Activated B cell treated with CpG ODN at 0.5 μM for 24 hours (primary cell): ENCODE data around the gene DYNC1LI1. TPM values are rescaled to one million over a fixed set of nuclear protein-coding genes. Genes with fewer than 3 reads are reported as not detected.
A peak's percentile ranks its signal among the peaks of the same experiment; 100 is the strongest.

Experiments used
- ATAC-seq: fragments of 200-7000 bp; cut with Tn5 transposase; one replicate; pipeline ENCODE4 v1.10.0; 2021; ENCODE audit warnings: low read depth, mild to moderate bottlenecking, moderate library complexity
- CTCF ChIA-PET: fragments of 350-600 bp; sonication (Branson Sonifier 250); formaldehyde crosslinking; loops from one replicate; lab custom pipeline; 2021; ENCODE audit warnings: antibody characterized with exemption; lab: Charles Lee
- POLR2A ChIA-PET: fragments of 350-600 bp; sonication (Branson Sonifier 250); formaldehyde crosslinking; loops from one replicate; lab custom pipeline; 2021; ENCODE audit warnings: antibody characterized with exemption; lab: Charles Lee
- DNase-seq: peaks from one replicate; pipeline ENCODE4 v3.0.0; 2022
- H3K27ac Mint-ChIP-seq: one replicate; pipeline ENCODE4 v1.8.0; 2020; ENCODE audit warnings: mixed read lengths
- H3K27me3 Mint-ChIP-seq: one replicate; pipeline ENCODE4 v1.8.0; 2021; ENCODE audit warnings: mixed read lengths
- H3K36me3 Mint-ChIP-seq: one replicate; pipeline ENCODE4 v1.8.0; 2021; ENCODE audit warnings: low read depth, mixed read lengths
- H3K4me1 Mint-ChIP-seq: one replicate; pipeline ENCODE4 v1.8.0; 2021; ENCODE audit warnings: mixed read lengths
- H3K4me3 Mint-ChIP-seq: one replicate; pipeline ENCODE4 v1.8.0; 2020; ENCODE audit warnings: mild to moderate bottlenecking, mixed read lengths
- H3K9me3 Mint-ChIP-seq: one replicate; pipeline ENCODE4 v1.8.0; 2020; ENCODE audit warnings: mixed read lengths
- intact Hi-C: fragments of 100-400 bp; cut with micrococcal nuclease; formaldehyde crosslinking; loops from one replicate; pipeline ENCODE4 v1.15.1; 2024
- total RNA-seq: library from RNA; stranded (reverse); gene quantifications from 2 replicates; pipeline ENCODE4 v1.2.3, GENCODE V29; 2022
- TF ChIP-seq, protein P1 (sequence below): fragments of 200-600 bp; IDR thresholded peaks from one replicate; pipeline ENCODE4 v1.8.0; 2022; ENCODE audit warnings: antibody characterized with exemption, mild to moderate bottlenecking

The DYNC1LI1 gene
- total RNA-seq, 1 donor from 2014 or later = 38.8 TPM

DNA sequence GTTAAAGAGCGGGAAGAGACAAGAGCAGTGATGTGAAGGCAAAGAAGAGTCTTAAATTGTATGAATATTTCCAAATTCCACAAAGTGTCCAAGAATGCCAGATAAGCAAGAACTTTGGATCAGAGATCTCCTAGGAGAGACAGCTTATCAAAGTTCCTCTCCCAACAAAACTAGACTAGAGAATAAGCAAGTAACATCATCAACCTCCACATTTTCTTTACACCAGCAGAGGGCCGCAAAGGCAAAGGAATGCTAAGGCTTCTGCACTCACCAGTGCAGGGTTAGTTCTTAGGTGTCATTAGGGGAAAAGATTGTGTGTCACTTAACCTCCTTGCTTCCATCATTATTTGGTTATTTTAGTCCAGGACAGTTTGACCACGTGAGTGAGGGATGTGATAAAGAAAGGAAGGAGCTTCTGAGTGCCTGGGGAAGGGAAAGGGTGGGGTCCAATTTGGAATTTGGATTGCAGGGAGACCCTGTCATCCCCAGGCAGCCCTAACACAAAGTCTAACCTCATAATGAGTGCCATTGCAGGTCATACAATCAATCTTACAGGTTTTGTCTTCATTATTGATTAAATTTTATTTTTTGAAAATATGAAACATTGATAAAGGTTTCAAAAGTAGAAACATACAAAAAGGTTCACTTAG is 60.5 kb downstream of the DYNC1LI1 start:
- intact Hi-C loops = loop anchor here (1.0 to 10.0 kb wide), 8 partner anchors 79 to 865 kb away; partner anchors contain the start of genes GLB1 and TMPPE
- POLR2A ChIA-PET = interaction anchor here (0.6 to 1.3 kb wide), 3 partner anchors 9 to 155 kb away, joined by 3 read pairs; no protein-coding TSS in a partner anchor
- TF ChIP-seq, protein P1, sequence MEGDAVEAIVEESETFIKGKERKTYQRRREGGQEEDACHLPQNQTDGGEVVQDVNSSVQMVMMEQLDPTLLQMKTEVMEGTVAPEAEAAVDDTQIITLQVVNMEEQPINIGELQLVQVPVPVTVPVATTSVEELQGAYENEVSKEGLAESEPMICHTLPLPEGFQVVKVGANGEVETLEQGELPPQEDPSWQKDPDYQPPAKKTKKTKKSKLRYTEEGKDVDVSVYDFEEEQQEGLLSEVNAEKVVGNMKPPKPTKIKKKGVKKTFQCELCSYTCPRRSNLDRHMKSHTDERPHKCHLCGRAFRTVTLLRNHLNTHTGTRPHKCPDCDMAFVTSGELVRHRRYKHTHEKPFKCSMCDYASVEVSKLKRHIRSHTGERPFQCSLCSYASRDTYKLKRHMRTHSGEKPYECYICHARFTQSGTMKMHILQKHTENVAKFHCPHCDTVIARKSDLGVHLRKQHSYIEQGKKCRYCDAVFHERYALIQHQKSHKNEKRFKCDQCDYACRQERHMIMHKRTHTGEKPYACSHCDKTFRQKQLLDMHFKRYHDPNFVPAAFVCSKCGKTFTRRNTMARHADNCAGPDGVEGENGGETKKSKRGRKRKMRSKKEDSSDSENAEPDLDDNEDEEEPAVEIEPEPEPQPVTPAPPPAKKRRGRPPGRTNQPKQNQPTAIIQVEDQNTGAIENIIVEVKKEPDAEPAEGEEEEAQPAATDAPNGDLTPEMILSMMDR = peak; percentile 42
- no peak for DNase-seq
- no peaks in the 10 kb centered on the region for H3K27me3 Mint-ChIP-seq
- H3K36me3 Mint-ChIP-seq = no peaks in the 10 kb centered on the region
- no peak overlapping the region for H3K4me3 Mint-ChIP-seq
- ATAC-seq = peak; percentile 96
- peak overlapping the region; percentile 47 for H3K27ac Mint-ChIP-seq
- H3K4me1 Mint-ChIP-seq = peaks cover 5% of the 10 kb centered on the region
- H3K9me3 Mint-ChIP-seq = no peaks in the 10 kb centered on the region
- CTCF ChIA-PET = interaction anchor here (0.5 to 2.5 kb wide), 12 partner anchors 9 to 828 kb away, joined by 3 to 10 read pairs (median 4); no protein-coding TSS in a partner anchor

GRCh38 chr3:32508711-32509110 is 61.9 kb downstream of the DYNC1LI1 start:
- H3K27me3 Mint-ChIP-seq = no peaks in the 10 kb centered on the region
- H3K4me3 Mint-ChIP-seq = no peak overlapping the region
- ChIA-PET POLR2A (no interaction called here), CTCF (interaction anchor here (0.9 to 2.5 kb wide), 3 partner anchors 15 to 274 kb away, joined by 3 to 10 read pairs (median 3); no protein-coding TSS in a partner anchor)
- ATAC-seq (no peak), DNase-seq (no peak)
- H3K27ac Mint-ChIP-seq = no peak overlapping the region
- TF ChIP-seq, protein P1 = no peak
- H3K4me1 Mint-ChIP-seq = peaks cover 3% of the 10 kb centered on the region
- H3K9me3 Mint-ChIP-seq = no peaks in the 10 kb centered on the region
- H3K36me3 Mint-ChIP-seq = no peaks in the 10 kb centered on the region
- intact Hi-C loops = loop anchor here (10.0 kb wide), 1 partner anchor 214 kb away; no protein-coding TSS in a partner anchor

GRCh38 chr3:32506466-32506865 is 64.2 kb downstream of the DYNC1LI1 start:
- DNase-seq (no peak), ATAC-seq (no peak)
- Mint-ChIP-seq H3K27me3 (no peaks in the 10 kb centered on the region), H3K36me3 (peaks cover 5% of the 10 kb centered on the region), H3K4me3 (no peak overlapping the region), H3K4me1 (peaks cover 8% of the 10 kb centered on the region), H3K27ac (no peak overlapping the region), H3K9me3 (no peaks in the 10 kb centered on the region)
- TF ChIP-seq, protein P1 = no peak
- ChIA-PET CTCF (interaction anchor here (1.2 to 1.3 kb wide), 3 partner anchors 39 to 131 kb away, joined by 4 to 5 read pairs (median 5); no protein-coding TSS in a partner anchor), POLR2A (interaction anchor here (0.6 kb wide), 1 partner anchor 146 kb away, joined by 4 read pairs; no protein-coding TSS in a partner anchor)
- intact Hi-C loops = loop anchor here (10.0 kb wide), 1 partner anchor 212 kb away; no protein-coding TSS in a partner anchor

DNA sequence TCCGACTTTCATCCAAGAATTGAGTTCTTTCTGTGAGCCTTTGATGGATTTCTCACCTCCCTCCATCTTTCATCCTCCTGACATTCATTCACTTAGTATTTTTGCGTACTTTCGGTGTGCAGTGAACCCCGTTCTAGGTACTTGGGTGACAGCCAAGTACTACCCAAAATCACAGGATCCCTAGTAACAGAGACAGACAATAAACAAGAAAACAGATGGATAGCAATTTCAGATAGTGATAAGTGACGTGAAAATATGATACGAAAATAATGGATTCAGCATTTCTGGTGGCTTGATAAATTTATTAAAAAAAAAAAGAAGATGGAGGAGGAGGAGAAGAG is 67.7 kb downstream of the DYNC1LI1 start:
- H3K27ac Mint-ChIP-seq = peak overlapping the region; percentile 90

More for the DNA sequence above, 67.7 kb downstream of the DYNC1LI1 start:
- ChIA-PET POLR2A (interaction anchor here (0.6 to 2.4 kb wide), 17 partner anchors 9 to 970 kb away, joined by 3 to 17 read pairs (median 4); partner anchors contain the start of genes CMTM7, CNOT10, DYNC1LI1 and STT3B), CTCF (interaction anchor here (0.9 to 1.6 kb wide), 2 partner anchors 11 to 35 kb away, joined by 3 to 5 read pairs; no protein-coding TSS in a partner anchor)
- Mint-ChIP-seq H3K9me3 (no peaks in the 10 kb centered on the region), H3K4me3 (peak overlapping the region; percentile 98), H3K36me3 (peaks cover 25% of the 10 kb centered on the region), H3K27me3 (no peaks in the 10 kb centered on the region), H3K4me1 (peaks cover 37% of the 10 kb centered on the region)
- DNase-seq (no peak), ATAC-seq (no peak)
- intact Hi-C loops = loop anchor here (1.0 to 10.0 kb wide), 9 partner anchors 9 to 971 kb away; partner anchors contain the start of genes CNOT10 and STT3B
- TF ChIP-seq, protein P1 = no peak
